ENCODE results near the gene APOB. TPM values are rescaled to one million over a fixed set of nuclear protein-coding genes. Genes with fewer than 3 reads are reported as not detected.

Gene APOB
- polyA plus RNA-seq, 3 donors from 2014 or later: not detected

GRCh38 chr2:20962939-20963557, 80.8 kb downstream of the APOB start:
- peaks cover 0 to 12% (median 2%) of the 10 kb centered on the region in 3 donors for H3K27me3 Mint-ChIP-seq (ENCODE audit: low read depth in 3 of 3)
- no peaks in the 10 kb centered on the region for H3K9me3 Mint-ChIP-seq
- H3K36me3 Mint-ChIP-seq: no peaks in the 10 kb centered on the region
- H3K4me3 Mint-ChIP-seq: no peak overlapping the region
- no peak overlapping the region for H3K27ac Mint-ChIP-seq
- no peaks in the 10 kb centered on the region for H3K4me1 Mint-ChIP-seq
- peak; percentile 38 to 52 (median 47) for DNase-seq

- Mint-ChIP-seq H3K9me3 (no peaks in the 10 kb centered on the region), H3K27ac (no peak overlapping the region), H3K27me3 (ENCODE audit: low read depth in 3 of 3) (peaks cover 0 to 12% (median 2%) of the 10 kb centered on the region in 3 donors), H3K36me3 (no peaks in the 10 kb centered on the region), H3K4me1 (no peaks in the 10 kb centered on the region), H3K4me3 (no peak overlapping the region)
- no peak for DNase-seq
Measured at GRCh38 chr2:20961858-20962257, 82.0 kb downstream of the APOB start.

GRCh38 chr2:20960003-20960402, 83.9 kb downstream of the APOB start:
- Mint-ChIP-seq H3K27ac (no peak overlapping the region), H3K4me3 (no peak overlapping the region), H3K36me3 (no peaks in the 10 kb centered on the region), H3K9me3 (no peaks in the 10 kb centered on the region), H3K4me1 (no peaks in the 10 kb centered on the region), H3K27me3 (ENCODE audit: low read depth in 3 of 3) (peaks cover 0 to 6% (median 2%) of the 10 kb centered on the region in 3 donors)
- DNase-seq: no peak

GRCh38 chr2:20959252-20959651, 84.6 kb downstream of the APOB start:
- Mint-ChIP-seq H3K27me3 (ENCODE audit: low read depth in 3 of 3) (peaks cover 0 to 6% (median 2%) of the 10 kb centered on the region in 3 donors), H3K4me1 (no peaks in the 10 kb centered on the region), H3K9me3 (no peaks in the 10 kb centered on the region), H3K36me3 (no peaks in the 10 kb centered on the region), H3K4me3 (no peak overlapping the region), H3K27ac (no peak overlapping the region)
- DNase-seq: no peak

GRCh38 chr2:20957788-20958525, 85.9 kb downstream of the APOB start:
- H3K27ac Mint-ChIP-seq: no peak overlapping the region
- H3K4me1 Mint-ChIP-seq: no peaks in the 10 kb centered on the region
- no peak overlapping the region for H3K4me3 Mint-ChIP-seq
- no peak for DNase-seq
- peaks cover 0 to 3% (median 2%) of the 10 kb centered on the region in 3 donors for H3K27me3 Mint-ChIP-seq (ENCODE audit: low read depth in 3 of 3)
- H3K9me3 Mint-ChIP-seq: no peaks in the 10 kb centered on the region
- H3K36me3 Mint-ChIP-seq: no peaks in the 10 kb centered on the region

- Mint-ChIP-seq H3K36me3 (no peaks in the 10 kb centered on the region), H3K4me1 (no peaks in the 10 kb centered on the region), H3K27me3 (ENCODE audit: low read depth in 3 of 3) (peaks cover 0 to 4% (median 1%) of the 10 kb centered on the region in 3 donors), H3K27ac (no peak overlapping the region), H3K9me3 (no peaks in the 10 kb centered on the region), H3K4me3 (no peak overlapping the region)
- DNase-seq: no peak
Measured at GRCh38 chr2:20955277-20956026, 88.4 kb downstream of the APOB start.

- H3K27me3 Mint-ChIP-seq (ENCODE audit: low read depth in 3 of 3): peaks cover 1 to 5% (median 3%) of the 10 kb centered on the region in 3 donors
- no peak overlapping the region for H3K4me3 Mint-ChIP-seq
- no peaks in the 10 kb centered on the region for H3K4me1 Mint-ChIP-seq
- H3K9me3 Mint-ChIP-seq: no peaks in the 10 kb centered on the region
- no peak overlapping the region for H3K27ac Mint-ChIP-seq
- no peaks in the 10 kb centered on the region for H3K36me3 Mint-ChIP-seq
- no peak for DNase-seq
Measured at GRCh38 chr2:20953146-20953824, 90.6 kb downstream of the APOB start.

Other genes starting within 250 kb of the APOB start
- gene LDAH, start 221.0 kb downstream of the APOB start, polyA plus RNA-seq: 10 to 100 TPM; 11.0 to 15.0 (median 11.9) TPM
- not detected for gene TDRD15, start 79.9 kb upstream of the APOB start, polyA plus RNA-seq